GM21528 (cell line): ENCODE data around the gene DNASE2B.

Experiments used
- ATAC-seq: cut with Tn5 transposase; IDR thresholded peaks from one replicate; pipeline ENCODE4 v1.9.1; 2021; ENCODE audit warnings: mild to moderate bottlenecking, moderate library complexity; ENCODE audit not compliant: unreplicated experiment, low FRiP score

Gene DNASE2B

GRCh38 chr1:84410328-84411095, 12.2 kb downstream of the DNASE2B start:
- no peak for ATAC-seq

GRCh38 chr1:84412316-84412942, 14.1 kb downstream of the DNASE2B start:
- no peak for ATAC-seq

- no peak for ATAC-seq
Measured at GRCh38 chr1:84415396-84415795, 17.1 kb downstream of the DNASE2B start.

- ATAC-seq: no peak
Measured at GRCh38 chr1:84422909-84423308, 24.6 kb downstream of the DNASE2B start.

- no peak for ATAC-seq
Measured at GRCh38 chr1:84424513-84425149, 26.3 kb downstream of the DNASE2B start.

- no peak for ATAC-seq
Measured at GRCh38 chr1:84425150-84425896, 27.0 kb downstream of the DNASE2B start.

GRCh38 chr1:84426376-84426775, 28.1 kb downstream of the DNASE2B start:
- ATAC-seq: no peak

GRCh38 chr1:84427250-84428188, 29.2 kb downstream of the DNASE2B start:
- no peak for ATAC-seq

GRCh38 chr1:84428235-84428634, 30.0 kb downstream of the DNASE2B start:
- no peak for ATAC-seq

GRCh38 chr1:84429231-84429630, 30.9 kb downstream of the DNASE2B start:
- ATAC-seq: no peak

- no peak for ATAC-seq
Measured at GRCh38 chr1:84430546-84430945, 32.3 kb downstream of the DNASE2B start.

GRCh38 chr1:84433258-84434080, 35.2 kb downstream of the DNASE2B start:
- no peak for ATAC-seq

GRCh38 chr1:84434081-84434769, 35.9 kb downstream of the DNASE2B start:
- no peak for ATAC-seq

- ATAC-seq: no peak
Measured at GRCh38 chr1:84434801-84435549, 36.7 kb downstream of the DNASE2B start.

GRCh38 chr1:84436876-84437655, 38.8 kb downstream of the DNASE2B start:
- no peak for ATAC-seq

GRCh38 chr1:84442256-84442655, 44.0 kb downstream of the DNASE2B start:
- ATAC-seq: peak; percentile 96
